HG03432 (cell line): ENCODE results near the gene POPDC3.

Experiments used
- ATAC-seq: cut with Tn5 transposase; IDR thresholded peaks from one replicate; pipeline ENCODE4 v1.9.1; 2021; ENCODE audit warnings: mild to moderate bottlenecking, moderate library complexity; ENCODE audit not compliant: unreplicated experiment

The POPDC3 gene

GRCh38 chr6:105153676-105154075 is 26.1 kb downstream of the POPDC3 start:
- ATAC-seq, result no peak

- no peak for ATAC-seq
Measured at GRCh38 chr6:105152880-105153279, 26.9 kb downstream of the POPDC3 start.

- no peak for ATAC-seq
Measured at GRCh38 chr6:105151644-105152043, 28.2 kb downstream of the POPDC3 start.

GRCh38 chr6:105138141-105138540 is 41.7 kb downstream of the POPDC3 start:
- no peak for ATAC-seq

- no peak for ATAC-seq
Measured at GRCh38 chr6:105137388-105137787, 42.4 kb downstream of the POPDC3 start.

- ATAC-seq, result peak; percentile 79
Measured at GRCh38 chr6:105136431-105137350, 43.1 kb downstream of the POPDC3 start.

- ATAC-seq, result no peak
Measured at GRCh38 chr6:105135907-105136430, 43.8 kb downstream of the POPDC3 start.

GRCh38 chr6:105135056-105135455 is 44.8 kb downstream of the POPDC3 start:
- ATAC-seq, result no peak

- ATAC-seq, result no peak
Measured at GRCh38 chr6:105122717-105123116, 57.1 kb downstream of the POPDC3 start.

GRCh38 chr6:105121981-105122380 is 57.8 kb downstream of the POPDC3 start:
- no peak for ATAC-seq

- no peak for ATAC-seq
Measured at GRCh38 chr6:105120570-105120969, 59.2 kb downstream of the POPDC3 start.

GRCh38 chr6:105116150-105116549 is 63.7 kb downstream of the POPDC3 start:
- no peak for ATAC-seq

- ATAC-seq, result no peak
Measured at GRCh38 chr6:105113422-105113821, 66.4 kb downstream of the POPDC3 start.

GRCh38 chr6:105112577-105112976 is 67.2 kb downstream of the POPDC3 start:
- no peak for ATAC-seq

GRCh38 chr6:105111871-105112270 is 67.9 kb downstream of the POPDC3 start:
- ATAC-seq, result no peak

GRCh38 chr6:105111105-105111504 is 68.7 kb downstream of the POPDC3 start:
- no peak for ATAC-seq

- ATAC-seq, result peak; percentile 54
Measured at GRCh38 chr6:105109955-105110895, 69.6 kb downstream of the POPDC3 start.

- ATAC-seq, result no peak
Measured at GRCh38 chr6:105108631-105109262, 71.1 kb downstream of the POPDC3 start.
